Measurements from ENCODE around the gene MTERF4. TPM values are rescaled to one million over a fixed set of nuclear protein-coding genes. Genes with fewer than 3 reads are reported as not detected.
A peak's percentile ranks its signal among the peaks of the same experiment; 100 is the strongest.

The MTERF4 gene
- total and polyA plus RNA-seq, 10 of the 15 experiments (the other 5 are each of a cell fraction or from before 2014, with no cell fraction given), result 36.7 to 69.1 (median 45.5) TPM

- TF ChIP-seq E4F1 (IDR thresholded peaks at IDR 0.05; ENCODE audit: borderline replicate concordance, partially characterized antibody), result no peak
- TF ChIP-seq BMI1 (IDR thresholded peaks at IDR 0.05; ENCODE audit: borderline replicate concordance), result peak; percentile 74; the same call in 1 of the 2 replicates
- peak; percentile 92 for TF ChIP-seq JUNB (IDR thresholded peaks at IDR 0.05)
- TF ChIP-seq POLR2AphosphoS5 (IDR thresholded peaks at IDR 0.05; ENCODE audit: low read length), result peak; percentile 62
- no peak for TF ChIP-seq CHD4 (IDR thresholded peaks at IDR 0.05)
- 0 out of 2 replicates have a peak, but pooled peaks have one; percentile 21 for TF ChIP-seq CHD2 (IDR thresholded peaks at IDR 0.05; ENCODE audit: borderline replicate concordance, low read depth, low read length)
- TF ChIP-seq KAT2A (conservative IDR thresholded peaks at IDR 0.05; ENCODE audit: control insufficient read depth, low read depth, low read length), result no peak
- TF ChIP-seq SREBF2 (IDR thresholded peaks at IDR 0.05; ENCODE audit: low read length), result no peak
- TF ChIP-seq, protein P1, sequence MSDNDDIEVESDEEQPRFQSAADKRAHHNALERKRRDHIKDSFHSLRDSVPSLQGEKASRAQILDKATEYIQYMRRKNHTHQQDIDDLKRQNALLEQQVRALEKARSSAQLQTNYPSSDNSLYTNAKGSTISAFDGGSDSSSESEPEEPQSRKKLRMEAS (IDR thresholded peaks at IDR 0.05; ENCODE audit: low read depth, low read length), result no peak
- TF ChIP-seq ZNF217 (IDR thresholded peaks at IDR 0.05), result no peak
- TF ChIP-seq NFIC (IDR thresholded peaks at IDR 0.05; ENCODE audit: low read depth, low read length), result peak; percentile 79
- peak; percentile 75 for TF ChIP-seq ATF2 (IDR thresholded peaks at IDR 0.05; ENCODE audit: low read length)
- no peak for TF ChIP-seq NFYB (IDR thresholded peaks at IDR 0.05; ENCODE audit: insufficient read depth, low read depth, low read length)
- TF ChIP-seq, protein P2, sequence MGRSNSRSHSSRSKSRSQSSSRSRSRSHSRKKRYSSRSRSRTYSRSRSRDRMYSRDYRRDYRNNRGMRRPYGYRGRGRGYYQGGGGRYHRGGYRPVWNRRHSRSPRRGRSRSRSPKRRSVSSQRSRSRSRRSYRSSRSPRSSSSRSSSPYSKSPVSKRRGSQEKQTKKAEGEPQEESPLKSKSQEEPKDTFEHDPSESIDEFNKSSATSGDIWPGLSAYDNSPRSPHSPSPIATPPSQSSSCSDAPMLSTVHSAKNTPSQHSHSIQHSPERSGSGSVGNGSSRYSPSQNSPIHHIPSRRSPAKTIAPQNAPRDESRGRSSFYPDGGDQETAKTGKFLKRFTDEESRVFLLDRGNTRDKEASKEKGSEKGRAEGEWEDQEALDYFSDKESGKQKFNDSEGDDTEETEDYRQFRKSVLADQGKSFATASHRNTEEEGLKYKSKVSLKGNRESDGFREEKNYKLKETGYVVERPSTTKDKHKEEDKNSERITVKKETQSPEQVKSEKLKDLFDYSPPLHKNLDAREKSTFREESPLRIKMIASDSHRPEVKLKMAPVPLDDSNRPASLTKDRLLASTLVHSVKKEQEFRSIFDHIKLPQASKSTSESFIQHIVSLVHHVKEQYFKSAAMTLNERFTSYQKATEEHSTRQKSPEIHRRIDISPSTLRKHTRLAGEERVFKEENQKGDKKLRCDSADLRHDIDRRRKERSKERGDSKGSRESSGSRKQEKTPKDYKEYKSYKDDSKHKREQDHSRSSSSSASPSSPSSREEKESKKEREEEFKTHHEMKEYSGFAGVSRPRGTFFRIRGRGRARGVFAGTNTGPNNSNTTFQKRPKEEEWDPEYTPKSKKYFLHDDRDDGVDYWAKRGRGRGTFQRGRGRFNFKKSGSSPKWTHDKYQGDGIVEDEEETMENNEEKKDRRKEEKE (IDR thresholded peaks at IDR 0.05), result no peak
- no peak for TF ChIP-seq ZNF207 (IDR thresholded peaks at IDR 0.05; ENCODE audit: borderline replicate concordance)
- peak; percentile 95 for TF ChIP-seq BCL11A (IDR thresholded peaks at IDR 0.05; ENCODE audit: low read depth, low read length)
- TF ChIP-seq IRF4 (IDR thresholded peaks at IDR 0.05; ENCODE audit: low read depth, low read length), result peak; percentile 95
- no peak for TF ChIP-seq RB1 (IDR thresholded peaks at IDR 0.05; ENCODE audit: borderline replicate concordance)
- no peak for TF ChIP-seq EGR1 (IDR thresholded peaks at IDR 0.05; ENCODE audit: borderline replicate concordance in 1 of 2, low read depth in 2 of 2, low read length in 2 of 2)
- TF ChIP-seq SP1 (IDR thresholded peaks at IDR 0.05; ENCODE audit: low read depth, low read length), result peak; percentile 76
- TF ChIP-seq PAX8 (IDR thresholded peaks at IDR 0.05), result no peak
Observed at GRCh38 chr2:241096979-241097378, 5.1 kb downstream of the MTERF4 start (continued).
